NCI-H2196 treated with DMSO at 0.1 percent for 48 hours (cell line): ENCODE measurements around the gene SORCS3.

Experiments used
- DNase-seq: peaks from one replicate; lab custom pipeline; 2025; ENCODE audit not compliant: unreplicated experiment; lab: John Stamatoyannopoulos, UW

Gene SORCS3

DNA sequence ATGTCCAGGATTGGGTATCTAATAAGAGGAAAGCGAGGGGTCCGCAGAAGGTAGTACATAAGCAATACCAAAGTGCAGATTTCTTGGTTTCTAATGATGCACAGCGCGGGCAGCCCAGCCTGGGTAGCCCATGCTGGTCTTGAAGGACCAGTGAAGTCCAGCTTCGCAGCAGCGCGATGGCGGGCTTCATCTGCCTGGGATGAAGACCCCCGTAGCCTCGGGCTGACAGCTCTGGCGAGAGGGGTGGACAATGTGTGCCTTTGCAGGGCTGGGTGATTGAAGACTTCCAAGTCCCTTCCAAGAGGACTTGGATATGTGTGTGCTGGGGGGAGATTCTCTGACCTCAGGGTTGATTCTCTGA is 2.2 kb downstream of the SORCS3 start:
- no peak for DNase-seq

DNA sequence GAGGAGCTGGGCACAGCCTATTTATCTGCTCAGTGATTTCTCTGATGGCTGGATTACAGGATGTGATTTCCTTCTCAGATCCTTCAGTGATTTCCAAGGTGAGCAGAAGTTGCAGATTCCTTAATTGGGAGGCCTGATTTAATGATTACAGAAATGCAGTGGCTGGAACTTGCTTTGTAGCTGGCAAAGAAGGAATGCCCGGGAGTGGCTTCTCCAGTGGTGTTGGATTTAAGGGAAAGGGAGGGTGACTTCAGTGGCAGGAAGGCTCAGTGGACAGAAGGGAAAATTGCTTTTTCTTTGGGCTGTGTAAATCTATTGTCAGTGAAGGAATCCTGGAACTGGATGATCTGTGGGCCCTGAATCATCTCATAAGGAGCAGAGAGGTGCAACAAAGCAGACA is 5.1 kb downstream of the SORCS3 start:
- no peak for DNase-seq

DNA sequence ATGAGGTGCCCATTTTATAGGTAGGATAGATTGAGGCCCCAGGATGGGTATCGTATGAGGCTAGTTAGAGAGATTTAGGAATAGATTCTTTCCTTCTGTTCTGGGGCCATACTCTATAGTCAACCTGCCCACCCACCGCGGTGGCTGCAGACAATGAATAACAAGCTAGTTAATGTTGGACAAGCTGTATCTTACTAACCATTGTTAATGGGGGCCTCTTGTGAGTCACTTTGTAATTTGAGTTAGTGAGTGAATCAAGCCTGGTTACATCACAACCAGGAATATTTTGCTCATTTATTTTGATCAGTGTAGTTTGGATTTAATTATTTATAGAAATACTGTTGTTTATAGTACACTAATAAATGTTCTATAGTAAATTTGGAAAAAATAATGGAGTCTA is 7.3 kb downstream of the SORCS3 start:
- no peak for DNase-seq

- no peak for DNase-seq
These were observed 9.0 kb downstream of the SORCS3 start for GRCh38 chr10:104650072-104650471.

DNA sequence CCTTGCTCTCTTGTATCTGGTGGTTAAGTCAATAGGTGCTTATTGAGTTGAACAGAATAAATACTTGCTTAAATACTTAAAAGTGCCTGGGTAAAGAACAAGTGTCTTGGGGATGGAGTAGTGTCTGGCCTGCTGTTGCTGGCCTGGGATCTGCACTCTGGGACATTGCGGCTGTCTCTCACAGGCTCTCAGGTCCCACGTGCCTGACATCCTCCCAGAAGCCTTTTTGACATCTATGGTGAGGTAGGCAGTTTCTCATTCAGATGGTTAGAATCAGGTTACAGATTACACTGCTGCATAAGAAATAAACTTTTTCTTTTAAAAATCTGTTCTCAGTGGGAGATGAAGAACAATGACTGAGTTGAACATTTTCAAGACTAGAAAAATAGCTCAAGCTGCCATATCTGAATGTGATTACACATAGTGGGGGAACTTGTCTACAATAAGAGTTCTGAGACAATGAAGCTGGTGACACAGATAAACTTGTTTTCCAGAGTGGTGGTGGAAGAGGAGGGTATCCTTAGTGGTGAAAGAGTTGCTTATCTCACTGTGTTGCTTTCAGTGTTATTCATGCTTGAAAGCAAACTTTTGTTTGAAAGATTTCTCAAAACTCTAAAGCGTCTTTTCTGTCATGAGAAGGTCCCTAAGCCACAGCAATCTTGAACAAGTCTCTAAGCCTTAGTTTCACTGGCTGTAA is 9.7 kb downstream of the SORCS3 start:
- no peak for DNase-seq

DNA sequence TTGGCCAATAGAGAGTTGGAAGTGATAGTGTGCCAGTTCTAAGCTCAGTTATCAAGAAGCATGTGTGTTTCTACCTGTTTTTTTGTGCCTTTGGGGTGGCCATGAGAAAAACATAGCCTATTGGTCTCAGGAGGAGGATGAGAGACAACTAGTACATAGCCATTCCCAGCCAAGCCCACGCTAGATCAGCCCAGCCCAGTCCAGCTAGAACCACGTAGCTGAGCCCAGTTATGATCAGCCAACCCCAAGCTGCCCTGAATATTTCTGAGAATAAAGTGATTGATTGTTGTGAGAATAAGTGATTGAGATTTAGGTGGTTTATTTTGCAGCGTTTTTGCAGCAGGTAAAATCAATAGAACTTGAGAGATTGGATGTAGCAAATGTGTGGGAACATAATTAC is 15.9 kb downstream of the SORCS3 start:
- no peak for DNase-seq

DNA sequence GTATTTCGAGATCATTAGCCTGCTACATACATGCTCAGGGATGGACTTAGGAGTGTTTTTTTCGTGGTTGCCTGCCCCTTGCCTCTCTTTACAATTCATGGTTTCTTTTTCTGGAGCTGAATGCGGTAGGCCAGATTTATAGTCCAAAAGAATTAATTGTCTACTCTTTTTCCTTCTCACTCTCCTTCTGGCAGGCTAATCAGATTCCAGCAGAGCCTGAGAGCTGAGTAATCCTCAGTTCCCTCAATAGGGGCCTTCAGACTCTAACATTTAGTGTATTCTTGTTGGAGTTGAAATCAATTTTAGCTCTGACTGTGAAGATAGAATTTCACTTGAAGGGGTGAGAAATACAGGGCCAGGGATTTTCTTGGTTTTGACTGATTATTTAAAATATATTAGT is 16.4 kb downstream of the SORCS3 start:
- DNase-seq: no peak

- DNase-seq: no peak
These were observed 17.0 kb downstream of the SORCS3 start for GRCh38 chr10:104658067-104658466.

GRCh38 chr10:104659809-104660208 is 18.7 kb downstream of the SORCS3 start:
- no peak for DNase-seq

GRCh38 chr10:104663076-104663475 is 22.0 kb downstream of the SORCS3 start:
- DNase-seq: no peak

DNA sequence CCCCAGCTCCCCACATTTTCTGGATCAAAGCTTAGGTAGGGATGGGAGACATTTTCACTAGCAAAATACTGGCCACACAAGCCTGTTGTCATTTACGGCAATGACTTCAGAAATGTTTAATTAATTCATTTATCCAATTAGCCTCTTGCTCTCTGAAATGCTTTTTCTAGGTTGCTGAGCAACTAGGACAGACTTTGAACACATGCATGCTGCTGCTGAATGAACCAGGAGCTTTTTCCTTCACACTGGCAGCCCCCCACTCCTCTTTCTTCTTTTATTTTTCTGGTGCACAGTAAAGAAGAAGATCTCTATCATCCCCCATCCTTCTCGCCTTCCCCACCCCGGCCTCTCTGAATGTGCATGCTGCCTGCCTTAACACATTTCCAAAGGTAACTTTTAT is 22.5 kb downstream of the SORCS3 start:
- DNase-seq: no peak

DNA sequence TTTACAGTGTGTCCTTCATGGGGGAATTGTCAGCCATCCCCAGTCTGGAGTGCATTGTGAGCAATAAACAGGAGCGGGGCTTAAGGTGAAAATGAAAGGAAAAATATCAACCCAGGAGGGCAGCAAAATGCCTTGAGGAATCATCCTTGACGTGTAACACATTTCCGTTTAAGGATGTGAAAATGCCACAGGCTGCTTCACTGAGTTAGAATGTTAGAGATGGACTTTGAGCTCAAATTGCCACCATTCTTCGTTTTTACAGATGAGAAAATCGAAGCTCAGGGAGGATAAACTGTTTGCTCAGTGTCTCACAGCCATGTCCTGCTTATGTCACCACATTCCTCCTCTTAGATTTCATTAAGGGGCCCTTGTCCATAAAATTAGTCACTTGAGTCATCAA is 23.1 kb downstream of the SORCS3 start:
- no peak for DNase-seq

DNA sequence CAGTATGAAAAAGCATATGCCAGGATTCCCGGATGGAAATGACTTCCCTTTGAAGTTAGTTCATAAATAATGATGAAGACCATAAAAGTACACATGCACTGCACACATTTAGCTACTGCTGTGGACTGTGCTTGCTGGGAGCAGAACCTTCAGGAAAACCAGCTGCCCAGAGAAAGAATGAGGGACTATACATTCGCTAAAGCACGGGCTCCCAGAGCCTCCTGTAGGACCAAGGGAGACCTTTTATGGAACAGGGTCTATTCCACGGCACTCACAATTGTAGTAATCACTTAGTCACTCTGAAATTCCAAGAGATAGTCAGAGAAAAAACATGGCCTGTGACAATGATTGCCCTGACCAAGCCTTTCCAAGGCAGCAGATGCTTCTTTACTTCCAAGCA is 24.1 kb downstream of the SORCS3 start:
- no peak for DNase-seq

DNA sequence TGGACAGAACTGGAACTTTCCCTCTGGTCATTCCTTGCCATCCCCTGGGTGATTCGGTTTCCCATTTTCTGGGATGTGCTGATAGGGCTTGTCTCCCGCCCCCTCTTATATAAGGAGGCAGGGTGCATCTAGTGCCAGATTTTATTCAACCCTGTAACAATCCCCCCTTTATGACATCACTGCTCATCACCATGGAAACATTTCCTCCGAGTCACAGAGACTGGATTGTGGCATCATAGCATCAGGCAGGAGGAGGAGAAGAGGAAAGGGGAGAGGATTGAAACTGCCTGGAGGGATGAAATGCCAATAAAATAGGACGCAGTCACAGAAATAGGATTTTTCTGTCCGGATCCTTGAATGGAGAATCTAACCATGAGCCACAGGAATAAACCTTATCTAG is 25.0 kb downstream of the SORCS3 start:
- no peak for DNase-seq

DNA sequence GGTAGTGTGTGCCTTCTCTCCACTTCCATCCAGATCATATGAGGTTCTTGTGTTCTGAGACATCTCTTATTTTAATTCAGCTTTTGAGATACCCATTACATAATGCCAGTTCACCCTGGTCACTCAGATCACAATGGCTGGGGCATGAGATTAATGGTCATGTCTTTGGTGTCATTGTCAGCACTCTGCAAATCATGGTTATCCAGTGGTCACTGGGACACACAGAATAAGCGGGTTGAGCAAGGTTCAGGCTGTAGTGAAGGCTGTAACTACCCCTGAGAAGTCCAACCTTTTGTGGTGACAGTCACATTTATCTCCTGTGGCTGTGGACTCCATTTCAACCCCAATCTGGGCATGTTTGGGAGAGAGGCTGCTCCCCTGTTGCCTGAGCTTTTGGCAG is 35.8 kb downstream of the SORCS3 start:
- DNase-seq: no peak

DNA sequence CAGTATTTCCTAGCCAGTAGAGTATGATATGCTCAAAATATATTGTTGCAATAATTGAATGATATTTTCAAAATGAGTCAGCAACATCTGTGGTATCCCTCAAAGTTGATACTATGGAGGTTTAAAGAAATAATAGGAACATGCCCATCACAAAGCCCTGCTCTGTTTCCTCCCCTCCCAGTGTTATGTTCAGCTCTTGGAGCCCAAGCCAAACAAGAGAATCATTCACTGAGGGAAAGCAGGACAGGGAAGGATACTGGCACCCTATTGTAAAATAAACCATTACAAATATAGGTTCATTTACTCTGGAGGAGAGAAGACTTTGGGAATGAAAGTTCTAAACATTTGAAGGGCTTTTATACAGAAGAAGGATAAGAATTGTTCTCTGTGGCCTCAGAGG is 37.6 kb downstream of the SORCS3 start:
- no peak for DNase-seq

DNA sequence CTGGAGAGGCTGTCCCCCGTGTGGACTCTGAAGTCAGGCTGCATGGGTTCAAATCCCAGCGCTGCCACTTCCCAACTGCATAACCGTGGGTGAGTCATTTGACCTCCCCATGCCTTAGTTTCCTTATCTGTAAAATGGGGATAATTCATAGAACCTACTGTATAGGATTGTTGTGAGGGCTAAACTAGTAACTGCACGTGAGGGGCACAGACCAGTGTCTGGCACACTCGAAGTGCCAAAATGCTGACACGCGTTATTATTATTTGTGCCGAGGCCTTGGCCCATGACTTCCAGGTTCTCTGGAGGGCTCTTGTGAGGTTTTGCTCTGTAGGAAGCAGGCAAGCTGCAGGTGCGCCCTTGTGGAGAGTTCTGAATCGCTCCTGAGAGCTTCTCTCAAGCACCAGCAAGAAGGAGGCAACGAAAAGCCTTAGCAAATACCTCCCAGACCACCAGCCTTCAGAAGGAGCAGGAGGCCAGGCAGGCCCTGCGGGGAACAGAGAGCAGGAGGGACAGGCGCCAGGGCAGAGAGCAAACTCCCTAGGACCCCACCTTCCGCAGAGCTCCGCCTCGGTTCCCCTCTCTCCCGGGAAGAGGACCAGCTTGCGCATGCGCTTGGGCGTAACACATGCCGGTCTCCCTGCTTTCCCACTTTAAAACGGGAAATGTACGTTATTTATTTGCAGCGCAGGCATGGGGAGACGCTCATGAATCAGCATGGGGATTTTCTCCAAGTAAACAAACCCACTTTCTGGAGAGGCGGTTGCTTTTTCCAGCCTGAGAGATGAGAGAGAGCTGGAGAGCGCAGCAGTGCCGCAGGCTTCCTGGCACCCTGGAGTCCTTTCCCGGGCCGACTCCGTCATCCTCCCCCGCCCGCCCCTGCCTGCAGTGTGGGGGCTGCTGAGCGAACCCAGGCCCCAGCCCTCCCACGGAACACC is 39.6 kb downstream of the SORCS3 start:
- DNase-seq: no peak

DNA sequence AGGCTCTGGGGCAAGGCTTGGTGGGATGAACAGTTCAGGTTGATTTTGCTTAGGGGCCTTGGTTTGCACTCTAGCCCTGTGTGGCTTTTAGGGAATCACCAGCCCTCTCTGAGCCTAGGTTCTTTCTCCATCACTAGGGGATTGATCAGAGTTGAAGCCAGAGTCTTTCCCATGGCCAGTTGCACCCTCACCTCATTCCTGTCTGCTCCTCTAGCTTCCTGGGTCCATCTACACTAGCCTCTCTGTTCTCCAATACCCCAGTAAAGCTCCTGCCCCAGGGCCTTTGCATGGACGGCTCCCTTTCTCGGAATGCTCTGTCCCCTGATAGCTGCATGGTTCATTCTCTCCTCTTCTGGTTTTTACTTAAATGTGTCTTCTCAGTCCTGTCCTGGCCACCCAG is 40.4 kb downstream of the SORCS3 start:
- DNase-seq: no peak

- DNase-seq: no peak
These were observed 42.5 kb downstream of the SORCS3 start for GRCh38 chr10:104683567-104683966.

DNA sequence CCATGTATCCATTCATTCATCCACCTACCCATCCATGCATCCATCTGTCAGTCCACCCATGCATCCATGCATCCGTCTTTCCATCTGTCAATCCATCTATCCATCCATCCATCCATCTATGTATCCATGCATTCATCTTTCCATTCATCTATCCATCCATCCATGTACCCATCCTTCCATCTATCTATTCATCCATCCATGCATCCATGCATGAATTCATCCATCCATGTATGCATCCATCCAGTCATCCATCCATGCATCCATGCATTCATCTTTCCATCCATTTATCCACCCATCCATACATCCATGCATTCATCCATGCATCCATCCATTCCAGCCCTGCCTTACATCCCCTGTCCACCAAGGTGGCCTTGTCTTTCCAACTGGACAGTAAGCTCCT is 45.7 kb downstream of the SORCS3 start:
- no peak for DNase-seq

DNA sequence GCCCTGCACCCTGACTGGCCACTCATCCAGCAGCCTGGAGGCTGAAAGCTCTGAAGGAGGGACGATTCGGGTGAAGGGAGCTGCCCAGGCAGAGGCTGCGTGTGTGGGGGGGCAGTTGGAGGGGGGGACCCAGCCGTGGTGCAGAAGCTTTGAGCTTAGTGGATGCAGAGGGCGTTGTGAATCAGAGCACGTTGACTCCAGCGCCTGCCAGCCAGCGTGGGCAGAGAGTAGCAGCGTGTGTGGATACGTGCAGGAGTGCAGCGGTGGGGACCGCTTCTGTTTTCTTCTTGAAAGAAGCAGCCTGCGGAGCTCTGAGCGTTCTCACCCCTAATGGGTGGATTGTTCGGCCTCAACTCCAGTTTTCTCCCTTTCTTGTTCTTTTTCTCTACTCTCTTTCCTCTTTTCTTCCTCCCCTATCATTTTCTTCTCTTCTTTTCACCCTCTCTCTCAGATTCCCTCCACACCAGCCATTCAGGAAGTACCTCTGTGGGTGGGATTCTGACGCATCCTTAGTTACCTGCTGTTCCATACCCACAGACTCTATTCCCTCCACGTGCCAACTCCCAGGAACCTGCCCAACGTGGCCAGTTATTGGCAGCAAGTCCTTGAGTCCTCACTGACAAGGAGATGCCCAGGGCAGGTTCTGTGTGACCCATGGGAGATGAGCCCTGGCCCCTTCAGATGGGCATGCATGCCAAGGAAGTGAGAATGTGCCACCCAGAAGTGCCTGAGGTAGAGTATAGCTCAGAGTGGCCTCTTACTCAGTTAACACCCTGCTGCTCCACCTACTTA is 47.4 kb downstream of the SORCS3 start:
- DNase-seq: no peak

DNA sequence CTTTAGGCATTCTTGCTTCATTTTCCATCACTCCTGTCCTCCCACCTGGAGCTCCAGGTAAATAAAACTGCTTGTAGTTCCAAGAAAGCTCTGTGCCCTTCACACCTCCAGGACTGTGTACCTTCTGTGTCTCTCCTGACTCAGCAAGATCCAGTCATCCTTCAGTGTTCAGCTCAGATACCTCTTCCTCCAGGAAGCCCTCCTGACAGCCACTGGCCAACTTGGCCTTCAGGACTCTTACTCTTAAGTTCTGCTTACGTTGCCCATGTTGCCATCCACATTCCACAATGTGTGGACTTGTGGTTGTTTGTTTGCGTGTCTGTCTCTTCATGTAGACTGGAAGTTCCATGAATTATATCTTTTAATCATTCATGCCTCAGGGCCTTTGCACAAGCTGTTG is 48.0 kb downstream of the SORCS3 start:
- DNase-seq: no peak
